DND-41 (cell line): Measurements from ENCODE around the gene TRIM21.

Experiments
- ATAC-seq: fragments of 200-7000 bp; cut with Tn5 transposase; 3 replicates; pipeline ENCODE4 v1.9.1; 2021; ENCODE audit warnings: low read depth; ENCODE audit not compliant: insufficient read depth
- DNase-seq: peaks from one replicate; pipeline ENCODE4 v3.0.0-alpha.2; 2020
- H2AFZ ChIP-seq: 2 replicates; pipeline ENCODE4 v1.6.0; 2012; ENCODE audit warnings: low read depth, low read length
- H3K27ac ChIP-seq: 2 replicates; pipeline ENCODE4 v1.5.1; 2012; ENCODE audit warnings: low read length, inconsistent platforms
- H3K27me3 ChIP-seq: fragments of 200-600 bp; sonication (generic); 2 replicates; pipeline ENCODE4 v1.6.0; 2012; ENCODE audit warnings: low read length, mild to moderate bottlenecking, inconsistent platforms; ENCODE audit not compliant: insufficient read depth, poor library complexity
- H3K36me3 ChIP-seq: 2 replicates; pipeline ENCODE4 v1.5.1; 2012; ENCODE audit warnings: low read length, inconsistent platforms; ENCODE audit not compliant: insufficient read depth
- H3K4me1 ChIP-seq: 2 replicates; pipeline ENCODE4 v1.5.1; 2012; ENCODE audit warnings: mild to moderate bottlenecking, low read length; ENCODE audit not compliant: insufficient read depth
- H3K4me2 ChIP-seq: 2 replicates; pipeline ENCODE4 v1.6.0; 2012; ENCODE audit warnings: mild to moderate bottlenecking, moderate library complexity, low read length, inconsistent platforms; ENCODE audit not compliant: insufficient read depth
- H3K4me3 ChIP-seq, 2 experiments: fragments of 200-600 bp in 1 of 2; shearing (Covaris generic) in 1 of 2; 2 replicates each; pipeline ENCODE4 v1.5.1; 2012 to 2016; ENCODE audit warnings: inconsistent platforms in 2 of 2, low read length in 2 of 2, mild to moderate bottlenecking in 2 of 2, low read depth in 1 of 2, moderate library complexity in 1 of 2
- H3K79me2 ChIP-seq: 2 replicates; pipeline ENCODE4 v1.6.0; 2012; ENCODE audit warnings: low read length, inconsistent platforms; ENCODE audit not compliant: insufficient read depth
- H3K9ac ChIP-seq: 2 replicates; pipeline ENCODE4 v1.6.0; 2012; ENCODE audit warnings: low read depth, mild to moderate bottlenecking, inconsistent platforms, low read length, moderate library complexity
- H3K9me3 ChIP-seq: 2 replicates; pipeline ENCODE4 v1.5.1; 2012; ENCODE audit warnings: low read length, moderate library complexity, mild to moderate bottlenecking, inconsistent platforms; ENCODE audit not compliant: insufficient read depth, severe bottlenecking
- H4K20me1 ChIP-seq: 2 replicates; pipeline ENCODE4 v1.6.0; 2012; ENCODE audit warnings: low read length; ENCODE audit not compliant: insufficient read depth
- CTCF ChIP-seq: IDR thresholded peaks from 2 replicates; pipeline ENCODE4 v1.5.1; 2012; ENCODE audit warnings: borderline replicate concordance, low read length, moderate library complexity, mild to moderate bottlenecking; ENCODE audit not compliant: poor library complexity, severe bottlenecking; ENCODE audit errors: extremely low read depth
- EZH2 ChIP-seq: IDR thresholded peaks from 3 replicates; pipeline ENCODE4 v1.6.1; 2012; ENCODE audit warnings: borderline replicate concordance, low read depth, mild to moderate bottlenecking, moderate library complexity, low read length, inconsistent platforms; ENCODE audit not compliant: severe bottlenecking

TRIM21 gene

GRCh38 chr11:4433856-4434255 lies 40.4 kb upstream of the TRIM21 start:
- no peak overlapping the region for H3K9ac ChIP-seq
- H3K27me3 ChIP-seq = peaks cover 6% of the 10 kb centered on the region
- no peaks in the 10 kb centered on the region for H3K4me1 ChIP-seq
- H3K36me3 ChIP-seq = no peaks in the 10 kb centered on the region
- H3K79me2 ChIP-seq = no peaks in the 10 kb centered on the region
- H2AFZ ChIP-seq = no peak overlapping the region
- no peak overlapping the region for H3K4me2 ChIP-seq
- no peaks in the 10 kb centered on the region for H3K9me3 ChIP-seq
- no peaks in the 10 kb centered on the region for H4K20me1 ChIP-seq
- H3K27ac ChIP-seq = no peak overlapping the region
- no peak overlapping the region for H3K4me3 ChIP-seq
- ATAC-seq (no peak), DNase-seq (no peak)
- TF ChIP-seq EZH2 (no peak), CTCF (no peak)

GRCh38 chr11:4430051-4430450 lies 36.5 kb upstream of the TRIM21 start:
- no peak overlapping the region for H3K27ac ChIP-seq
- H3K27me3 ChIP-seq = peaks cover 11% of the 10 kb centered on the region
- no peaks in the 10 kb centered on the region for H3K4me1 ChIP-seq
- DNase-seq = no peak
- no peak for TF ChIP-seq EZH2
- no peak for TF ChIP-seq CTCF
- no peak overlapping the region for H2AFZ ChIP-seq
- no peaks in the 10 kb centered on the region for H3K79me2 ChIP-seq
- H3K4me2 ChIP-seq = no peak overlapping the region
- H3K36me3 ChIP-seq = no peaks in the 10 kb centered on the region
- ATAC-seq = no peak
- no peaks in the 10 kb centered on the region for H4K20me1 ChIP-seq
- no peak overlapping the region for H3K4me3 ChIP-seq
- no peaks in the 10 kb centered on the region for H3K9me3 ChIP-seq
- H3K9ac ChIP-seq = no peak overlapping the region

GRCh38 chr11:4418403-4418802 lies 24.9 kb upstream of the TRIM21 start:
- no peak for DNase-seq
- Histone ChIP-seq H2AFZ (no peak overlapping the region), H3K9me3 (no peaks in the 10 kb centered on the region), H3K36me3 (no peaks in the 10 kb centered on the region), H3K27me3 (peaks cover 27% of the 10 kb centered on the region), H3K79me2 (no peaks in the 10 kb centered on the region), H4K20me1 (no peaks in the 10 kb centered on the region), H3K4me1 (no peaks in the 10 kb centered on the region), H3K4me2 (no peak overlapping the region), H3K4me3 (no peak overlapping the region), H3K27ac (no peak overlapping the region), H3K9ac (no peak overlapping the region)
- no peak for TF ChIP-seq EZH2
- ATAC-seq = no peak

- Histone ChIP-seq H3K4me1 (no peaks in the 10 kb centered on the region), H4K20me1 (no peaks in the 10 kb centered on the region), H3K4me2 (no peak overlapping the region), H2AFZ (no peak overlapping the region), H3K9ac (no peak overlapping the region), H3K4me3 (no peak overlapping the region), H3K36me3 (no peaks in the 10 kb centered on the region), H3K27me3 (peaks cover 27% of the 10 kb centered on the region), H3K27ac (no peak overlapping the region), H3K9me3 (no peaks in the 10 kb centered on the region), H3K79me2 (no peaks in the 10 kb centered on the region)
- ATAC-seq (no peak), DNase-seq (no peak)
- TF ChIP-seq EZH2 (no peak), CTCF (no peak)
Observed at GRCh38 chr11:4416816-4417215, 23.3 kb upstream of the TRIM21 start.
